Glutamatergic neuron (in vitro differentiated cells): Measurements from ENCODE around the gene SDF4. TPM values are rescaled to one million over a fixed set of nuclear protein-coding genes. Genes with fewer than 3 reads are reported as not detected.

Source experiments
- DNase-seq: peaks from one replicate; pipeline ENCODE4 v3.0.0; 2022
- H3K27ac Mint-ChIP-seq: one replicate; pipeline ENCODE4 v1.8.0; 2020; ENCODE audit warnings: mild to moderate bottlenecking, mixed read lengths, inconsistent platforms; ENCODE audit not compliant: unreplicated experiment
- H3K27me3 Mint-ChIP-seq: one replicate; pipeline ENCODE4 v1.8.0; 2020; ENCODE audit warnings: mild to moderate bottlenecking, moderate library complexity, mixed read lengths, inconsistent platforms; ENCODE audit not compliant: unreplicated experiment
- H3K36me3 Mint-ChIP-seq: one replicate; pipeline ENCODE4 v1.8.0; 2020; ENCODE audit warnings: mild to moderate bottlenecking, mixed read lengths, inconsistent platforms; ENCODE audit not compliant: unreplicated experiment
- H3K4me1 Mint-ChIP-seq: one replicate; pipeline ENCODE4 v1.8.0; 2020; ENCODE audit warnings: mild to moderate bottlenecking, low read depth, mixed read lengths, inconsistent platforms; ENCODE audit not compliant: unreplicated experiment
- H3K4me3 Mint-ChIP-seq: one replicate; pipeline ENCODE4 v1.8.0; 2020; ENCODE audit warnings: mild to moderate bottlenecking, mixed read lengths, inconsistent platforms; ENCODE audit not compliant: unreplicated experiment
- H3K9me3 Mint-ChIP-seq: one replicate; pipeline ENCODE4 v1.8.0; 2020; ENCODE audit warnings: mild to moderate bottlenecking, moderate library complexity, mixed read lengths, inconsistent platforms; ENCODE audit not compliant: unreplicated experiment
- CTCF ChIP-seq: fragments of 200-600 bp; sonication (generic); IDR thresholded peaks from one replicate; pipeline ENCODE4 v1.5.0; 2021; ENCODE audit not compliant: partially characterized antibody, unreplicated experiment
- total RNA-seq: library from RNA; stranded (reverse); fragmentation: NEBNext Ultra II Directional; extraction: Animal tissue kit (Norgen Biotek cat#: 25700); gene quantifications from one replicate; pipeline ENCODE4 v1.2.1, GENCODE V29; 2021; ENCODE audit not compliant: unreplicated experiment

The SDF4 gene
- total RNA-seq, 1 donor from 2014 or later = 89.2 TPM

GRCh38 chr1:1171546-1172340 lies 60.1 kb downstream of the SDF4 start:
- peak overlapping the region; percentile 50 for H3K4me3 Mint-ChIP-seq
- peak overlapping the region; percentile 6 for H3K27ac Mint-ChIP-seq
- peaks cover under 1% of the 10 kb centered on the region for H3K4me1 Mint-ChIP-seq
- no peak for TF ChIP-seq CTCF
- peaks cover 30% of the 10 kb centered on the region for H3K9me3 Mint-ChIP-seq
- no peak for DNase-seq
- no peaks in the 10 kb centered on the region for H3K36me3 Mint-ChIP-seq
- H3K27me3 Mint-ChIP-seq = peaks cover 24% of the 10 kb centered on the region

- Mint-ChIP-seq H3K27ac (no peak overlapping the region), H3K36me3 (no peaks in the 10 kb centered on the region), H3K4me3 (no peak overlapping the region), H3K9me3 (peaks cover 26% of the 10 kb centered on the region), H3K4me1 (no peaks in the 10 kb centered on the region), H3K27me3 (peaks cover 22% of the 10 kb centered on the region)
- no peak for TF ChIP-seq CTCF
- no peak for DNase-seq
Observed at GRCh38 chr1:1171161-1171545, 60.6 kb downstream of the SDF4 start.

GRCh38 chr1:1170215-1171091 lies 61.3 kb downstream of the SDF4 start:
- Mint-ChIP-seq H3K36me3 (no peaks in the 10 kb centered on the region), H3K27ac (no peak overlapping the region), H3K27me3 (peaks cover 24% of the 10 kb centered on the region), H3K4me1 (no peaks in the 10 kb centered on the region), H3K4me3 (no peak overlapping the region), H3K9me3 (peaks cover 28% of the 10 kb centered on the region)
- no peak for TF ChIP-seq CTCF
- DNase-seq = peak; percentile 30

GRCh38 chr1:1169429-1170214 lies 62.2 kb downstream of the SDF4 start:
- no peaks in the 10 kb centered on the region for H3K4me1 Mint-ChIP-seq
- no peak overlapping the region for H3K4me3 Mint-ChIP-seq
- DNase-seq = peak; percentile 45
- no peaks in the 10 kb centered on the region for H3K36me3 Mint-ChIP-seq
- peaks cover 29% of the 10 kb centered on the region for H3K27me3 Mint-ChIP-seq
- H3K27ac Mint-ChIP-seq = no peak overlapping the region
- no peak for TF ChIP-seq CTCF
- peaks cover 25% of the 10 kb centered on the region for H3K9me3 Mint-ChIP-seq
